GM10266 (cell line): ENCODE results near the gene EML1.

ENCODE experiments used
- DNase-seq: peaks from one replicate; pipeline ENCODE4 v3.0.0; 2012; ENCODE audit errors: extremely low spot score
- TF ChIP-seq, protein P1 (sequence below): IDR thresholded peaks from 2 replicates; pipeline ENCODE4 v1.5.1; 2012; ENCODE audit warnings: mild to moderate bottlenecking, low read depth; ENCODE audit not compliant: control insufficient read depth, insufficient read depth; ENCODE audit errors: missing control alignments

EML1 gene

DNA sequence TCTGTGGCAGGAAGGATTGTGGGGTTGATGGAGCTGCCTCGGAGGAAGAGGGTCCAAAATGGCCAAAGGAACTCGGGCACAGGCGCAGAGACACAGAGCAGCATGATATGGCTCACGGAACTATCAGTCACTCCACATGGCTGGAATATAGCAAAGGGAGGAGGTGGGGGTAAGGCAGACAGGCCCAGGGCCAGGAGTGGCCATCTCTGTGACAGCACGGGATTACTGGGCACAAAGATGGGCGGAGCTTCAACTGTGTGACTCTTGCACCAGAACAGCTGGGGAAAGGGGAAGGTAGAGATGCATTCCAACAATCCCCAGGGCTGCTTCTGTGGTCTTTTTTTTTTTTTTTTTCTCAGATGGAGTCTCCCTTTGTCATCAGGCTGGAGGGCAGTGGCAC is 24.8 kb upstream of the EML1 start:
- no peak for DNase-seq

DNA sequence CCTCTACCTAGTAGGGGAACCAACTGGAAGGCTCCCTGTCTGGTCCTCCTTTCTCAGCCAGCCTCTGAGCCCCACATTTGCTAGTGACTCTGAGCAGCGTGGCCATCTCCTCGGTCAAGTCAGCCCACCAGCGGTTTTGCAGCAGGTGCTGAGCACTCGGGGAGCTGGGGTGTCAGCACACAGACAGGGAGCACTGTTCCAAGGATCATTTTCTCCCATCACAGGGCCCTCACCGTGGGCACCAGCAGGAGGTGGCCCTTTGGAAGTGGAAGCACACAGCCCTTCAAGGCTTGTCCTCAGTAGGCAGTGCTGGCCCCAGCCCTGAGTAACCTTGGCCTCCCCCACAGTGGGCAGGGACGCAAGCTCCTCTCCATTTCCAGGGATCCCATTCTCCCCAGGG is 24.1 kb upstream of the EML1 start:
- TF ChIP-seq, protein P1, sequence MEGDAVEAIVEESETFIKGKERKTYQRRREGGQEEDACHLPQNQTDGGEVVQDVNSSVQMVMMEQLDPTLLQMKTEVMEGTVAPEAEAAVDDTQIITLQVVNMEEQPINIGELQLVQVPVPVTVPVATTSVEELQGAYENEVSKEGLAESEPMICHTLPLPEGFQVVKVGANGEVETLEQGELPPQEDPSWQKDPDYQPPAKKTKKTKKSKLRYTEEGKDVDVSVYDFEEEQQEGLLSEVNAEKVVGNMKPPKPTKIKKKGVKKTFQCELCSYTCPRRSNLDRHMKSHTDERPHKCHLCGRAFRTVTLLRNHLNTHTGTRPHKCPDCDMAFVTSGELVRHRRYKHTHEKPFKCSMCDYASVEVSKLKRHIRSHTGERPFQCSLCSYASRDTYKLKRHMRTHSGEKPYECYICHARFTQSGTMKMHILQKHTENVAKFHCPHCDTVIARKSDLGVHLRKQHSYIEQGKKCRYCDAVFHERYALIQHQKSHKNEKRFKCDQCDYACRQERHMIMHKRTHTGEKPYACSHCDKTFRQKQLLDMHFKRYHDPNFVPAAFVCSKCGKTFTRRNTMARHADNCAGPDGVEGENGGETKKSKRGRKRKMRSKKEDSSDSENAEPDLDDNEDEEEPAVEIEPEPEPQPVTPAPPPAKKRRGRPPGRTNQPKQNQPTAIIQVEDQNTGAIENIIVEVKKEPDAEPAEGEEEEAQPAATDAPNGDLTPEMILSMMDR = no peak

More for the DNA sequence above, 24.8 kb upstream of the EML1 start:
- TF ChIP-seq, protein P1 = no peak

DNA sequence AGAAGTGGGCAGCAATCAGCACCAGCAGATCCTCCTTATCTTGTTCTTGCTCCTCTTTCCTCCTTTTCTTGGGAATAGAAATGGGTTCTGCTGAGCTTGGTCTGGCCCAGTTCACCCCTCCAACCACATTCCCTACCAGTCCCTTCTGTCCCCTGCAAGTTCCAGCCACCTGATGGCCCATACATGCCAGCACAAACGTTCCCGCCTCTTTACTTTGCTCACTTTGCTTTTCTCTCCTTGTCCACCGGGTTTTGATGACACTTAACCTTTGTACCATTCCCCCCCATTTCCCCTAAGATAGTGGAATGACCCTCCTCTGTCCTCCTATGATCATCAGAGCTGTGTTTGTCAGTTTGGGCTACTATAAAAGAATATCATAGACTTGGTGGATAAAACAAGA is 23.4 kb upstream of the EML1 start:
- DNase-seq = no peak
- TF ChIP-seq, protein P1 = no peak

More for the DNA sequence above, 24.1 kb upstream of the EML1 start:
- no peak for DNase-seq

DNA sequence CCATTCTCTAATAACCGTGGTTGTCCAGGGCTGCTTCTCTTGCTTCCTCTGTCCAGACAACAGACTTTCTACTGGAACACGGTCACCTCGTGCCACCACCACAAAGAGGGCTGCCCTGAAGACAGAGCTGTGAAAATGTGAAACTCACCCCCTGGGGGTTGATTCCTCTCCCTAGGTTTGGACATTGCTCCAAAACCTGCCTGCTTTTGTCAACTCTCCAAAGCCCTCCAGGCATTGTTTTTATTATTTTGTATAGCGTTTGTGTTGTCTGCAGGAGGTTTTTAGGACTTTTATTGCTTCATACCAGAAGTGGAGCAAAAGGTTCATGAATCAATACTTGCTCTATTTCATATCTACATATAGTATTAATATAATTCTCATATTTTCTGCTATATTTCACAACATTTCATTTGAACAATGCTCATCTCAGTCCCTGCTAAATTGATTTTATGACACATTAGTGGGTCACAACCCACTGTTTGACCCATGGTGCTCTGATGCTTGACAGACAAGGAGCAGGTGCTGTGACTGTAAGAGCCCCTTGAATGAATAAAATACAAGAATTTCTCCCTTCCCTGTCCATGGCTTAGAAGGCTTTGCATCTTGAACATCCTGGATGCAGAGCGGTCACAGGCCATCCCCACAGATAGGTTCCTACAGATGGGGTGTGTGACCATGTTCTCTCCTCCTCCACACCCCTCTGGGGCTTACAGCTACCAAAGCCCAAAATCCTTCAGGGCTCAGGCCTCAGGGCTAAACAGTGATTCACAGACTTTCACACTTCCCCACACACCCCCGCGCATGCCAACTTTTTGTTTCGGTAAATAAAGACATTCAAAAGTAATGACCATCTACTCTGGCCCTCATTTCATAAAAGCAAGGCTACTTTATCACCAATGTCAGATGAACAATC is 20.6 kb upstream of the EML1 start:
- TF ChIP-seq, protein P1 = no peak
- DNase-seq = no peak

DNA sequence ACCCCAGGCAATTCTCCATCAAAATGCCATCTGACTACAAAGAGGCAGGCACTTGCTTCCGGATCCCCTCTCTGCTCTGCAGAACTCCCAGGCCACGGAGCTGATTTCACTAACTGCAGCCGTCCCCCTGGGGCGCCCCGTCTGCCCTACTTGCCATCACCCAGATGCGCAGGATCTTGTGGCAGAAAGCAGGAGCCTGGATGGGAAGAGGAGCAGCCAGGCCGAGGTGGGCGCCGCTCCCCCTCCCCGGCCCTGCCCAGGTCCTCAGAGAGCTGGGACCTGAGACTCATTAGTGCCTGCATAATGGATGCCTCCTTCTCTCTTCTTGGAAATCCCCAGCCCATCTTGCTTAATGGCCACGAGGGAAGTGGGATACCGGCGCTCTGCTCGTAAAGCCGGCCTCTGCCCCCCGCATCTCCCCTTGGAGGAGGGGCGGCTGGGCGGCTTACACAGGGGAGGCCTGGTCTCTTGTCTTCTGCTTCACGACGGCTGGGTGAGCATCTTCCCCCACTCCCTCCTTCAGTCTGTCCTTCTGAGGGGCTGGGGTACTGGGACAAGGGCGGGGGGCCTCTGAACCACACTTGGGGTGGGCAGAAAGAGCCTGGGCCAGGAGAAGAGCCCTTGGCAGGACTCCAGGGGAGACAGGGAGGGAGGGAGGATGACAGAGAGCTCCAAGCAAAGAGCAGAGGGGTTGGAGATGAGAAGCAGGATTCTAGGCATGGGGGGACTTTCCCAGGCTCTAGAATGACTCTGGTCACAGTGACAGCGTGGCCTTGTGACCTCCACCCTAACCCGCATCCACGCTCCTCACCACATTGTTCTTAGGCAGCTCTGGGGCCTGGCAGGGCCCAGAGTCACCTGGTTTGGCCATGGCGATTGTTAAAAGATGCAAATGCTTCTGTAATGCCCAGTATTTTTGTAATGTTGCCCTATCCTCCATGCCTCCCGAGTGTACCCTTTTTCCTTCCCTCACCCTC is 19.4 kb upstream of the EML1 start:
- TF ChIP-seq, protein P1 = no peak
- no peak for DNase-seq

DNA sequence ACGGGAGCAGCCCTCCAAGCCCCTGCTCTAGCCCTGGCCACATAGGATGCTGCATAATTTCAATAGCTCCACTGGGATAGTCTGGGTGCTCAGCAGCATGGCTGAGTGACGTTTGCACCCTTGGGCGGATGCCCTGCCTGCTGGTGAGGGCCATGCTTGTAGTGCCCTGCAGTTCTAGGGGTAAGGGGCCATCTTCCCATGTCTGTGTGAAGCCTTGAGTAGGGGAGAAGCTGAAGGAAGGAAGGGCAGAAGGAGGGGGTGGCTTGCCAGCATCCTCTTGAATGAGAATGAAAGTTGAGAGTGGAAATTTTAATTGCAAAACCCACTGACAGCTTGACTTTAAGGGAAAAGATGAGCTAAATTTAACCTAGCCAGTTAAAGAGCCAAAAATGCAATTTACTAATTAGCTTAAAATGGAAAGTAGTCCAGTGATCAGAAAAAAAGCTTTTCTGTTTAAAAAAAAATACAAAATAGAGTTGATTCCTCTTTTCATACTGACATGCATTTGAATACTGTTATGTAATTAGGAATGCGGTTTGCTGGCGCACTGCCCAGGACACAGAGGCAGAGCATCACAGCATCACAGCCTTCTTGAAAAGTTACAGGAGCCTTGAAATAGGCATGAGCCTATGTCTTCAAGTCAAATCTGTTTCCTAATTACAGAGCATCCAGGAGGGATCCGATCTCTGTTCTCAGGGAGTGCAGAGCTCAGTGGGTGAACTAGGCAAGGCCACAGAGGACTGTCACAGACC is 18.5 kb upstream of the EML1 start:
- TF ChIP-seq, protein P1 = no peak
- DNase-seq = no peak
